UCSD-AML1 (cell line): ENCODE measurements around the gene ESX1.
A peak's percentile ranks its signal among the peaks of the same experiment; 100 is the strongest.
"Not testable (repeated sequence)": the region's sequence is repeated elsewhere in the genome, so short reads cannot be mapped to it uniquely, and the experiment has no call there.

ENCODE experiments used
- DNase-seq: peaks from one replicate; lab custom pipeline; 2025; ENCODE audit not compliant: unreplicated experiment; lab: John Stamatoyannopoulos, UW

ESX1 gene

DNA sequence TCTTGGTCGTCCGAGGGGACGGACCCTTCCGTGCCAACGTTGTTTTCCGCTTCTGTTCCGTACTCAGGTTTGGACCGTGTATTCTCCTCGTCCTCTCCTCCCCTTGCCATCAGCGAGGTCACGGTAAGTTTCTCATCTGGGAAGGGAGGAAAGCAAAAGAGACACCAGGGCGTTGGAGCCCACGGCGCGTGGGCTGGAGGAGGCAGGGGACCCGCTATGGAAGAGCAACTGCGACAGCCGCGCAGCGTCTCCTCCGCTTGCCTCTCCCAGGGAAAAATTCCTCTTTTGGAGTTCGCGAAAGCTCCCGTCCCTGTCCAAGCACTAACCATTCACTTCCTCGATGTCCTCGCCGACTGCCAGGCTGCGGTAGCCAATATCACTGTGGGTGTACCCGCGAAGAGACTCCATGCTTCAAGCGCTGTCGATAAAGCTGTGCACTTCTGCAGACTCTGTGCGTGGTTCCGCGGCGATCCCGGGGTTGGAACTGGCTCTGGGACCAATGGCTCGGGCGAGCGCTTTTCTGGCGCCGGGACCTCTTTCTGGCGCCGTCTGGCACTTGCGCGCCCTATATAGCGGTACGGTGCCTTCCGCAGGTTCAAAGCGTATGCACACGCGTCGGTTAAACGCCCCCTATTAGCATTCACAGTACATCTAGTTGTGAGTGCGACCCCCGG, at the start of gene ESX1:
Gene ESX1 (minus strand): TSS at position 492 of the 674 bp plus-strand sequence. CDS start 84 bp downstream, at position 408.
- DNase-seq, result no peak

- no peak for DNase-seq
Measured at GRCh38 chrX:104295636-104296035, 40.9 kb upstream of the ESX1 start.

GRCh38 chrX:104288961-104289360, 34.2 kb upstream of the ESX1 start:
- no peak for DNase-seq

- DNase-seq, result no peak
Measured at GRCh38 chrX:104288269-104288668, 33.5 kb upstream of the ESX1 start.

GRCh38 chrX:104285201-104285600, 30.5 kb upstream of the ESX1 start:
- DNase-seq, result no peak

- no peak for DNase-seq
Measured at GRCh38 chrX:104284507-104284906, 29.8 kb upstream of the ESX1 start.

- no peak for DNase-seq
Measured at GRCh38 chrX:104282166-104282725, 27.5 kb upstream of the ESX1 start.

GRCh38 chrX:104281564-104281963, 26.8 kb upstream of the ESX1 start:
- no peak for DNase-seq

DNA sequence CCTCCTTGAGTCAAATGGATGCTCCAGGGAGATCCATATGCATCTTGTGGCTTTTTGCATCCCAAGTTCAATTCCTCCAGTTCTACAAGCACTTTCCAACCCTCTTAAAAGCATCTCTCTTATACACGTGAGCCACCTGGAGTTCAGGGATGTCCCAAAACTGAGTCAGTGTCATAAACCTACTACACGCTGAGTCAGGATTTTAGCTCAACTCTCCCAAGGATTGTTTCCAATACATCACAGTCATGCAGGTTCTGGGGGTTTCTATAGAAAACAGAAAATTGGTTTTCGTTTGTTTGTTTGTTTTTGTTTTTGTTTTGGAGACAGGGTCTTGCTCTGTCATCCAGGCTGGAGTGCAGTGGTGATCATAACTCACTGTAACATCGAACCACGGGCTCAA, 25.9 kb upstream of the ESX1 start:
- DNase-seq, result no peak

- DNase-seq, result peak; percentile 30
Measured at GRCh38 chrX:104270916-104271512, 16.3 kb upstream of the ESX1 start.

- no peak for DNase-seq
Measured at GRCh38 chrX:104270212-104270611, 15.5 kb upstream of the ESX1 start.

- no peak for DNase-seq
Measured at GRCh38 chrX:104255465-104255864, 732 bp upstream of the ESX1 start.

GRCh38 chrX:104253567-104254441, 929 bp downstream of the ESX1 start:
- no peak for DNase-seq

- DNase-seq, result no peak
Measured at GRCh38 chrX:104250470-104250869, 4.3 kb downstream of the ESX1 start.

DNA sequence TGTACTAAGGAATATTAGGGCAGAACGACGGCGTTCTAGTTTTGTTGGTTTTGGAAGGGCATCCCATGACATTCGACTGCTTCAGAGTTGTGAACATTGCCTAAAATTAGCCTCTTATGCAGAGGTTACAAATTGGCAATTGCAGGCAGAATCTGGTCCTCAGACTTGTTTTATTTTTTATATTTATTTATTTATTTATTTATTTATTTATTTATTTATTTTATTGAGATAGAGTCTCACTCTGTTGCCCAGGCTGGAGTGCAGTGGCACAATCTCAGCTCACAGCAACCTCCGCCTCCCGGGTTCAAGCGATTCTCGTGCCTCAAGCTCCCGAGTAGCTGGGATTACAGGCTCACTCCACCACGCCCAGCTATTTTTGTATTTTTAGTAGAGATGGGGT, 24.7 kb downstream of the ESX1 start:
- not testable (repeated sequence) for DNase-seq

GRCh38 chrX:104211187-104211586, 43.5 kb downstream of the ESX1 start:
- no peak for DNase-seq

- DNase-seq, result no peak
Measured at GRCh38 chrX:104205548-104205947, 49.2 kb downstream of the ESX1 start.
